Colonic mucosa (tissue), 4 donors: ENCODE measurements around the gene VASN. TPM values are rescaled to one million over a fixed set of nuclear protein-coding genes. Genes with fewer than 3 reads are reported as not detected.
A peak's percentile ranks its signal among the peaks of the same experiment; 100 is the strongest.
"Not testable (repeated sequence)": the region's sequence is repeated elsewhere in the genome, so short reads cannot be mapped to it uniquely, and the experiment has no call there.

Experiments used
- DNase-seq: peaks from one replicate; pipeline ENCODE4 v3.0.0-alpha.2; 2020
- H3K27ac ChIP-seq: fragments of 200-600 bp; one replicate; pipeline ENCODE4 v1.8.0; 2021
- H3K27me3 ChIP-seq: fragments of 200-600 bp; one replicate; pipeline ENCODE4 v1.8.0; 2021
- H3K36me3 ChIP-seq: fragments of 200-600 bp; one replicate; pipeline ENCODE4 v1.8.0; 2021
- H3K4me1 ChIP-seq: fragments of 200-600 bp; one replicate; pipeline ENCODE4 v1.8.0; 2021; ENCODE audit warnings: mild to moderate bottlenecking
- H3K4me3 ChIP-seq: fragments of 200-600 bp; one replicate; pipeline ENCODE4 v1.8.0; 2021
- H3K9ac ChIP-seq, 2 donors: one replicate each; pipeline ENCODE4 v1.7.0; 2013; ENCODE audit warnings: control low read depth in 2 of 2, low read depth in 2 of 2, low read length in 2 of 2
- H3K9me3 ChIP-seq: fragments of 200-600 bp; one replicate; pipeline ENCODE4 v1.8.0; 2021
- intact Hi-C: fragments of 100-400 bp; cut with DNase I; formaldehyde crosslinking; loops from one replicate; pipeline ENCODE4 v1.14.1; 2022
- total RNA-seq, 2 donors: library from RNA; stranded (reverse); fragmentation: NEBNext Ultra II Directional in 1 of 2; extraction: Animal tissue kit (Norgen Biotek cat#: 25700) in 1 of 2; gene quantifications; one replicate each; pipeline ENCODE4 v1.2.1, GENCODE V29; 2021
- TF ChIP-seq, protein P1 (sequence below): fragments of 200-600 bp; IDR thresholded peaks from one replicate; pipeline ENCODE4 v1.8.0; 2022; ENCODE audit warnings: antibody characterized with exemption, mild to moderate bottlenecking
- donor health status: healthy.
- donor health status: DM: no; HTN: no; CAD: no.
- donor health status: DM: no; HTN: no; CAD: no.

The VASN gene
- total RNA-seq, 2 donors from 2014 or later: 2.7 to 4.1 TPM

DNA sequence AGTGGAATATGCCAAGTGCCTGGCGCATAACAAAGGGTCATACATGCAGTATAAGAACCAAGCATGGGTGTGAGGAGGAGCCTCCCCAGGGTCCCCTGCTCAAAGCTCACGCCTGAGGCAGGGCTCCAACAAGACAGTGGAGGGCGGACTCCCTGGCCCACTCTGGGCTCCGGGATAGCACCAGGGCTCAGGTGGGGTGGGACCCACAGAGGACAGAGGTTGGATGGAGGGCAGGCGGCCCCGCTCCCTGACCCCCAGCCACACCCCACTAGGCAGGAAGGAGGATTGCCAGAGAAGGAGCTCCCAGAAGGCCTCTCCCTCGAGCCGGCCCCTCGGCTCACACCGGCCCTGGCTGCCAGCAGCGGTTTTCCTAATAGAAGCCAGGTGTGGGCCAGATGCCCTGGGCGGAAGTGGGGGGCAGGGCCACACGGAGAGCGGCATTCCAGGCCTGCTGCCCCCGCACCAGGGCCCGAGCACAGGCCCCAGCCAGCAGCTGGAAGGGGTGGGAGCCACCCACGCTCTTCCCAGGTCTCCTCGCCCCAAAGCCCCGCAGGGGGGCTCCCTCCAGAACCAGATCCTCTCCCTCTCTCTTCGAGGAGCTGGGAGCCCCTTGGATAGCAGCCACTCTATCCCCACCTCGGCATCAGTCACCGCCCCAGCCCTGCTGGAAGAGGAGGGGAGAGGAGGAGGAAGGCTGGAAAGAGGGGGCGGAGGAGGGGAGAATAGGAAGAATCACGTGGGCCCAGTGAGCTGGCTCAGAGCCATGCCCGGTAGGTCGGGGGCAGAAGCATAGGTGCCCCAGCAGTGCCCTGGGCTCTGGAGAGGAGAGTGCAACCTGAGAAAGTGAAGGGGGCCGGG is 21.0 kb downstream of the VASN start:
- Histone ChIP-seq H3K9ac (peak overlapping the region in 1 of 2 donors; percentile 19), H3K4me3 (no peak overlapping the region), H3K27me3 (no peaks in the 10 kb centered on the region), H3K36me3 (no peaks in the 10 kb centered on the region), H3K4me1 (no peaks in the 10 kb centered on the region), H3K9me3 (no peaks in the 10 kb centered on the region), H3K27ac (no peak overlapping the region)
- DNase-seq: no peak
- TF ChIP-seq, protein P1, sequence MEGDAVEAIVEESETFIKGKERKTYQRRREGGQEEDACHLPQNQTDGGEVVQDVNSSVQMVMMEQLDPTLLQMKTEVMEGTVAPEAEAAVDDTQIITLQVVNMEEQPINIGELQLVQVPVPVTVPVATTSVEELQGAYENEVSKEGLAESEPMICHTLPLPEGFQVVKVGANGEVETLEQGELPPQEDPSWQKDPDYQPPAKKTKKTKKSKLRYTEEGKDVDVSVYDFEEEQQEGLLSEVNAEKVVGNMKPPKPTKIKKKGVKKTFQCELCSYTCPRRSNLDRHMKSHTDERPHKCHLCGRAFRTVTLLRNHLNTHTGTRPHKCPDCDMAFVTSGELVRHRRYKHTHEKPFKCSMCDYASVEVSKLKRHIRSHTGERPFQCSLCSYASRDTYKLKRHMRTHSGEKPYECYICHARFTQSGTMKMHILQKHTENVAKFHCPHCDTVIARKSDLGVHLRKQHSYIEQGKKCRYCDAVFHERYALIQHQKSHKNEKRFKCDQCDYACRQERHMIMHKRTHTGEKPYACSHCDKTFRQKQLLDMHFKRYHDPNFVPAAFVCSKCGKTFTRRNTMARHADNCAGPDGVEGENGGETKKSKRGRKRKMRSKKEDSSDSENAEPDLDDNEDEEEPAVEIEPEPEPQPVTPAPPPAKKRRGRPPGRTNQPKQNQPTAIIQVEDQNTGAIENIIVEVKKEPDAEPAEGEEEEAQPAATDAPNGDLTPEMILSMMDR: no peak
- intact Hi-C loops: no loop called here

DNA sequence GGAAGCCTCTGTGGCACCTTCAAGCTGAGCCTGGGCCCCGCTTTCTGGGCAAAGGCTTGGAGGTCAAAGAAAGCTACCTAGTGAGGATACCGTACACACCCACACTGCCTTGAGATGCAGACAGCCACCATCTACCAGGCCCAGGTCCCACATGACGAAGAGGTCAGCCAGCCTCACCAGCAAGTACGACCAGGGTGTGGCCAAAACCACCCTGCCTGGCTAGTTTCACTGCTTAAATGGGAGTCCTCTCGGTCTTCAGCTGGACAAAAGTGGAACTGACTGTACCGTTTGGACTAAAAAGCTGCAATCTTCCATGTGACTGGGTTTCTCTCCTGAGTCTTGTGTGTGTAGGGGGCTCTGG is 21.6 kb downstream of the VASN start:
- H3K9ac ChIP-seq: peak overlapping the region in 1 of 2 donors; percentile 19
- H3K27me3 ChIP-seq: no peaks in the 10 kb centered on the region
- H3K4me1 ChIP-seq: no peaks in the 10 kb centered on the region
- no peak for DNase-seq
- no peak overlapping the region for H3K27ac ChIP-seq
- H3K4me3 ChIP-seq: no peak overlapping the region
- H3K9me3 ChIP-seq: no peaks in the 10 kb centered on the region
- TF ChIP-seq, protein P1: no peak
- intact Hi-C loops: no loop called here
- no peaks in the 10 kb centered on the region for H3K36me3 ChIP-seq

- DNase-seq, H3K4me1 ChIP-seq, H3K27ac ChIP-seq, H3K9ac ChIP-seq, H3K27me3 ChIP-seq, H3K36me3 ChIP-seq, H3K9me3 ChIP-seq, intact Hi-C loops, H3K4me3 ChIP-seq: not testable (repeated sequence)
These were observed 22.2 kb downstream of the VASN start for GRCh38 chr16:4393850-4394249.

- intact Hi-C loops: no loop called here
- Histone ChIP-seq H3K36me3 (no peaks in the 10 kb centered on the region), H3K4me1 (no peaks in the 10 kb centered on the region), H3K27me3 (no peaks in the 10 kb centered on the region), H3K4me3 (no peak overlapping the region), H3K9ac (no peak overlapping the region), H3K27ac (no peak overlapping the region), H3K9me3 (no peaks in the 10 kb centered on the region)
- TF ChIP-seq, protein P1: no peak
- no peak for DNase-seq
These were observed 23.5 kb downstream of the VASN start for GRCh38 chr16:4395055-4395726.

DNA sequence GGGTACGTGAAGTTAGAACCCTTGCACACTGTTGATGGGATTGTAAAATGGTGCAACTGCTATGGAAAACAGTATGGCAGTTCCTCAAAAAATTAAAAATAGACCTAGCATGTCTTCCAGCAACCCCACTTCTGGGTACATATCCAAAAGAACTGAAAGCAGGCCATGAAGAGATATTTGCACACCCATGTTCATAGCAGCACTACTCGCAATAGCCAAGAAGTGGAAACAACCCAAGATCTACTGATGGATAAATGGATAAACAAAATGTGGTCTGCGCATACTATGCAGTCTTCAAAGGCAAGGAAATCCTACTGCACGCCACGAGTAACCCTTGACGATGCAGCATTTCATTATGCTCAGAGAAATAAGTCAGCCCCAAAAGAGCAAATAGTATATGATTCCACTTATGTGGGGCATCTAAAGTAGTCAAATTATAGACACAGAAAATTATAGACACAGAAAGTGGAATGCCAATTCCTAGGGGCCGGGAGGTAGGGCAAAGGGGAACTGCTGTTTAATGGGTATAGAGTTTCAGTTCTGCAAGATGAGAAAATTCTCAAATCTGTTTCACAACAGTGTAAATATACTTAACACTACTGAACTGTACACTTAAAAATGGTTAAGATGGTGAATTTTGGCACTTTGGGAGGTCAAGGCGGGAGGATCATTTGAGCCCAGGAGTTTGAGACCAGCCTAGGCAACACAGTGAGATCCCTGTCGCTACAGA is 27.5 kb downstream of the VASN start:
- Histone ChIP-seq H3K27me3 (no peaks in the 10 kb centered on the region), H3K9ac (no peak overlapping the region), H3K9me3 (no peaks in the 10 kb centered on the region), H3K4me3 (no peak overlapping the region), H3K4me1 (peaks cover 4% of the 10 kb centered on the region), H3K27ac (no peak overlapping the region), H3K36me3 (no peaks in the 10 kb centered on the region)
- TF ChIP-seq, protein P1: no peak
- no peak for DNase-seq
- intact Hi-C loops: no loop called here
